Ishikawa (cell line): Measurements from ENCODE around the gene TBC1D16.

Source experiments
- CEBPB ChIP-seq: IDR thresholded peaks from 2 replicates; pipeline ENCODE4 v1.6.1; 2012
- CREB1 ChIP-seq: IDR thresholded peaks from 2 replicates; pipeline ENCODE4 v1.6.1; 2012; ENCODE audit warnings: low read depth
- EGR1 ChIP-seq: IDR thresholded peaks from 2 replicates; pipeline ENCODE4 v1.6.1; 2012
- EP300 ChIP-seq: IDR thresholded peaks from 2 replicates; pipeline ENCODE4 v1.6.1; 2012; ENCODE audit warnings: borderline replicate concordance
- FOXM1 ChIP-seq: IDR thresholded peaks from 2 replicates; pipeline ENCODE4 v1.6.1; 2012; ENCODE audit warnings: low read depth, borderline replicate concordance
- MAX ChIP-seq: IDR thresholded peaks from 2 replicates; pipeline ENCODE4 v1.6.1; 2012
- NFIC ChIP-seq: IDR thresholded peaks from 2 replicates; pipeline ENCODE4 v1.6.1; 2012
- RAD21 ChIP-seq: IDR thresholded peaks from 2 replicates; pipeline ENCODE4 v1.6.1; 2012; ENCODE audit warnings: low read depth
- TAF1 ChIP-seq: IDR thresholded peaks from 2 replicates; pipeline ENCODE4 v1.6.1; 2012; ENCODE audit warnings: low read depth, mild to moderate bottlenecking
- TCF12 ChIP-seq: IDR thresholded peaks from 2 replicates; pipeline ENCODE4 v1.6.1; 2012; ENCODE audit warnings: low read depth
- TEAD4 ChIP-seq: IDR thresholded peaks from 2 replicates; pipeline ENCODE4 v1.6.1; 2012
- YY1 ChIP-seq: IDR thresholded peaks from 2 replicates; pipeline ENCODE4 v1.6.1; 2012; ENCODE audit warnings: low read depth
- ZBTB7A ChIP-seq: IDR thresholded peaks from 2 replicates; pipeline ENCODE4 v1.6.1; 2012; ENCODE audit warnings: low read depth
- TF ChIP-seq, protein P1 (sequence below): IDR thresholded peaks from 2 replicates; pipeline ENCODE4 v1.6.1; 2012
- TF ChIP-seq, protein P2 (sequence below): IDR thresholded peaks from 2 replicates; pipeline ENCODE4 v1.6.1; 2012; ENCODE audit warnings: low read depth, mild to moderate bottlenecking

TBC1D16 gene

GRCh38 chr17:79994602-79995001 lies 41.1 kb downstream of the TBC1D16 start:
- TF ChIP-seq RAD21 (no peak), CREB1 (no peak), TEAD4 (no peak), TCF12 (no peak), ZBTB7A (no peak), EGR1 (no peak), MAX (no peak), YY1 (no peak), NFIC (no peak), TAF1 (no peak), EP300 (no peak), CEBPB (no peak), FOXM1 (no peak)
- TF ChIP-seq, protein P1, sequence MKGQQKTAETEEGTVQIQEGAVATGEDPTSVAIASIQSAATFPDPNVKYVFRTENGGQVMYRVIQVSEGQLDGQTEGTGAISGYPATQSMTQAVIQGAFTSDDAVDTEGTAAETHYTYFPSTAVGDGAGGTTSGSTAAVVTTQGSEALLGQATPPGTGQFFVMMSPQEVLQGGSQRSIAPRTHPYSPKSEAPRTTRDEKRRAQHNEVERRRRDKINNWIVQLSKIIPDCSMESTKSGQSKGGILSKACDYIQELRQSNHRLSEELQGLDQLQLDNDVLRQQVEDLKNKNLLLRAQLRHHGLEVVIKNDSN: no peak
- TF ChIP-seq, protein P2, sequence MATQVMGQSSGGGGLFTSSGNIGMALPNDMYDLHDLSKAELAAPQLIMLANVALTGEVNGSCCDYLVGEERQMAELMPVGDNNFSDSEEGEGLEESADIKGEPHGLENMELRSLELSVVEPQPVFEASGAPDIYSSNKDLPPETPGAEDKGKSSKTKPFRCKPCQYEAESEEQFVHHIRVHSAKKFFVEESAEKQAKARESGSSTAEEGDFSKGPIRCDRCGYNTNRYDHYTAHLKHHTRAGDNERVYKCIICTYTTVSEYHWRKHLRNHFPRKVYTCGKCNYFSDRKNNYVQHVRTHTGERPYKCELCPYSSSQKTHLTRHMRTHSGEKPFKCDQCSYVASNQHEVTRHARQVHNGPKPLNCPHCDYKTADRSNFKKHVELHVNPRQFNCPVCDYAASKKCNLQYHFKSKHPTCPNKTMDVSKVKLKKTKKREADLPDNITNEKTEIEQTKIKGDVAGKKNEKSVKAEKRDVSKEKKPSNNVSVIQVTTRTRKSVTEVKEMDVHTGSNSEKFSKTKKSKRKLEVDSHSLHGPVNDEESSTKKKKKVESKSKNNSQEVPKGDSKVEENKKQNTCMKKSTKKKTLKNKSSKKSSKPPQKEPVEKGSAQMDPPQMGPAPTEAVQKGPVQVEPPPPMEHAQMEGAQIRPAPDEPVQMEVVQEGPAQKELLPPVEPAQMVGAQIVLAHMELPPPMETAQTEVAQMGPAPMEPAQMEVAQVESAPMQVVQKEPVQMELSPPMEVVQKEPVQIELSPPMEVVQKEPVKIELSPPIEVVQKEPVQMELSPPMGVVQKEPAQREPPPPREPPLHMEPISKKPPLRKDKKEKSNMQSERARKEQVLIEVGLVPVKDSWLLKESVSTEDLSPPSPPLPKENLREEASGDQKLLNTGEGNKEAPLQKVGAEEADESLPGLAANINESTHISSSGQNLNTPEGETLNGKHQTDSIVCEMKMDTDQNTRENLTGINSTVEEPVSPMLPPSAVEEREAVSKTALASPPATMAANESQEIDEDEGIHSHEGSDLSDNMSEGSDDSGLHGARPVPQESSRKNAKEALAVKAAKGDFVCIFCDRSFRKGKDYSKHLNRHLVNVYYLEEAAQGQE: no peak

DNA sequence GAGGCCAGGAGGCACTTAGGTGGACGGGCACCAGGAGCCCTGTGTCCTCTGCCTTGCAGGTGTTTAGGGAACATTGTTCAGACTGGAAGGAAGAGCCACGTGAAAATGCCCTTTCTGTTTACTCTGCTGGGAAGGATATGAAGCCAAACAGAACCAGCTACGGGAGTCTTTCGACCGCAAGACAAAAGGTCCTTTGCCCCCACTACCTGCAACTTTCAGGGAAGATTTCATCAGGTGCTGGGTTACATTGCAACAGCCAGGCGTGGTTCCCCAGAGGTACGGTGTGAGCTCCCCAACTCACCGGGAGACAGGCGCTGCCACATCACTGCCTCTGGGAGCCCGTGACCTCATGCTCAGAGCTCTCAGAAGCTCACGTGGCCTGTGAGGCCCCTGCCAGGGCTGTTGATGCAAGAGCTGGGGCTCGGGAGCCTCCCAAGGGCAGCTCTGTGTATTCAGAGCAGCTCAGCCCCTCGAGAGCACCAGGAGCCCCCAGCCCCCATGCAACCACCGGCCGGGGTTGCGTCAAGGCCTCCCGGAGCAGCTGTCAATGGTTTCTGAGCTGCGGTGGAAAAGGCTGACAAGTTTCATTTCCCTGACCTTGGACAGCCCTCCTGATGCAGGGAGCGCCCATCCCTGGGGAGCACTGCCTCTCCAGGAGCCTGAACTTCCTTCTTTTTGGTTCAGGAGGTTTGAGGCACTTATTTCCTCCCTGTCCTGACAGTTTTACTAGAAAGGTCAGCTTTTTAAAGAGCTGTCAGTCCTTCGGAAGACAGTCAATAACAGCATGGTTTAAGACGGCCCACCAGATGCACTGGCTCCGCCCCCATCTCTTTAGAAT lies 42.1 kb downstream of the TBC1D16 start:
- peak; percentile 30; the same call in 1 of the 2 replicates for TF ChIP-seq CEBPB
- TF ChIP-seq FOXM1: no peak
- TF ChIP-seq TEAD4: no peak
- TF ChIP-seq, protein P1: peak; percentile 70

DNA sequence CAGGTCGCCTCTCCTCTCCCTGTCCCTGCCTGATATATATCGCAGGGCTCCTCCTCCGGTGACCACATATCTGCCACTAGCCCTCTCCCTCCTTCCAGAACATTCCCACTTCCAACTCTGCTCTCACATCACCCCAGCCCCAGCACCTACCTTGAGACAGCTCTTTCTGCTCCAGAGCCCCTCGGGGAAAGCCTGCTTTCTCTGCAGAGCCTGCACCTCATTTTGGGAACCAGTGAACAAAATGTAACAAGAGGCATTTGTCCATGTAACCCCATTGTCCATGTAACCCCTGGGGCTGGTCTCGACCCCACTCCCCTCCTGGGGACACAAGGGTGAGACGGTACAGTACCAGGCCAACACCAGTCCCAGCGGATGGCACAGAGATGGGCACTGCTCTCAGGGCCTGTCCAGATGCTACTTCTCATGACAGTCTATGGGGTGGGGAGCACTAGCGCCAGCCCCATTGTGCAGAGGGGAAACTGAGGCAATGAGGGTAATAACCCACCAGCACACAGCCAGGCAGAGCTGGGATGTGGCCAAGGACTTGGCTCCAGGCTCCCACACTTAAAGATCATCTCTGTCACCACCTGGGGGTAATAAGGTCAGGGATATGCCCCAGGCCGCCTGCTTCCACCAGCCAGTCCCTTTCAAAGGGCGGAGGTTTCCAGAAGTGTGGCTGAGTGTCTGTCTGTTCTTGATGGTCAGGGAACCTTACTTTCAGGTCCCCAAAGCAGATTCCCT lies 42.9 kb downstream of the TBC1D16 start:
- TF ChIP-seq FOXM1 (no peak), TEAD4 (no peak), TAF1 (no peak), CEBPB (no peak), NFIC (no peak), EGR1 (no peak), EP300 (no peak), RAD21 (no peak), YY1 (no peak), ZBTB7A (no peak; the same call in 1 of the 2 replicates), TCF12 (no peak), CREB1 (no peak), MAX (no peak)
- TF ChIP-seq, protein P2: no peak
- TF ChIP-seq, protein P1: no peak

DNA sequence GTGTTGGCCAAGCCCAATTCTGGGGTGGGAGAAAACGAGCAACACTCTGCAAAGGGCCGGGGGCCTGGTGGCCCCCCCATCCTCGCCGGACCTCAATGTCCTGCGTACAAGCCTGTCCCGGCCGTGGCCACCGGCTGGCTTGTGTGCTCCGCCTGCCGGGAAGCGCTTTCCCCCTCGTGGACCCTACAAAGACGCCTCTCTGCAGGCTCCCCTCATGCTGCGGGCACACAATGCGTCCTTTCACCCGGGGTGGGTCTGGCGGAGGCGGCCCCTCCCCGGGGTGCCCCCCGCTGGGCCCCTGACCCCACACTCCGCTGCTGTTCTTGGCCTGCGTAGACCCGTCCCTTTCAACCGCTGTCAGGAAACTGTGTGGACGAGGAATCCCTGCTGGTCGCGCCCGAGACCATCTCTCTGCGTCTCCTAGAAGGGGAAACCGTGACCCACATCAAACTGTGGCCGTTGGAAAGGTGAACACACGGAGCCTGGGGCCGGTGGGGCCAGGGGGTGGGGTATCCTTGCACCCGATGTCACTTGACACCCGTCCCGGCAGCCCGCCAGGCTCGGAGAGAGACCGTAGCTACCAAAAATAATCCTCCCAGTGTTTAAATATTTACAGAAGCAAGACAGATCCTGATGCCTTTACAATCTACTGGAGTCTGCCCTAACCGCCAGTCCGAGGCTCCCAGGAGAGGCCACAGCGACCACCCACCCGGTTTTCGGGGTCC lies 43.6 kb downstream of the TBC1D16 start:
- TF ChIP-seq MAX (peak; percentile 11; the same call in 1 of the 2 replicates), ZBTB7A (peak; percentile 83; the same call in 1 of the 2 replicates), YY1 (no peak), EGR1 (no peak), EP300 (peak; percentile 6; the same call in 1 of the 2 replicates), RAD21 (no peak), CEBPB (no peak)
- TF ChIP-seq, protein P1: no peak
